Right lung (tissue), 5 donors: ENCODE measurements around the gene SLC22A23. TPM values are rescaled to one million over a fixed set of nuclear protein-coding genes. Genes with fewer than 3 reads are reported as not detected.

Experiments
- DNase-seq, 2 donors: peaks; one replicate each; pipeline ENCODE4 v3.0.0-alpha.2; 2013
- polyA plus RNA-seq, 5 donors: library from polyadenylated mRNA; unstranded; fragments of 120-200 nt; gene quantifications; one replicate each; pipeline versions ENCODE4 v1.2.1 to v1.2.3, GENCODE V29; 2013; ENCODE audit warnings: inconsistent platforms in 1 of 5, low replicate concordance in 1 of 5; ENCODE audit not compliant: insufficient read length in 5 of 5, insufficient read depth in 1 of 5

Gene SLC22A23
- polyA plus RNA-seq, 5 donors = 16.2 to 24.7 (median 18.1) TPM

- DNase-seq = no peak
These were observed 10.7 kb downstream of the SLC22A23 start for GRCh38 chr6:3446184-3446583.

GRCh38 chr6:3444276-3445088 is 12.4 kb downstream of the SLC22A23 start:
- no peak for DNase-seq

GRCh38 chr6:3443221-3443515 is 13.7 kb downstream of the SLC22A23 start:
- no peak for DNase-seq

- DNase-seq = no peak
These were observed 14.2 kb downstream of the SLC22A23 start for GRCh38 chr6:3442431-3443220.

GRCh38 chr6:3440911-3441310 is 15.9 kb downstream of the SLC22A23 start:
- no peak for DNase-seq

- DNase-seq = no peak
These were observed 16.9 kb downstream of the SLC22A23 start for GRCh38 chr6:3439961-3440360.

- DNase-seq = no peak
These were observed 18.4 kb downstream of the SLC22A23 start for GRCh38 chr6:3438190-3439167.

GRCh38 chr6:3433005-3433404 is 23.8 kb downstream of the SLC22A23 start:
- no peak for DNase-seq

- no peak for DNase-seq
These were observed 24.4 kb downstream of the SLC22A23 start for GRCh38 chr6:3432416-3432815.

GRCh38 chr6:3431994-3432393 is 24.9 kb downstream of the SLC22A23 start:
- DNase-seq = no peak

- DNase-seq = no peak
These were observed 27.6 kb downstream of the SLC22A23 start for GRCh38 chr6:3429211-3429610.

GRCh38 chr6:3428700-3429099 is 28.1 kb downstream of the SLC22A23 start:
- DNase-seq = no peak

GRCh38 chr6:3428247-3428646 is 28.6 kb downstream of the SLC22A23 start:
- DNase-seq = no peak

GRCh38 chr6:3427687-3428085 is 29.2 kb downstream of the SLC22A23 start:
- no peak for DNase-seq

GRCh38 chr6:3426927-3427686 is 29.7 kb downstream of the SLC22A23 start:
- DNase-seq = no peak

GRCh38 chr6:3426091-3426926 is 30.5 kb downstream of the SLC22A23 start:
- no peak for DNase-seq

- DNase-seq = no peak
These were observed 31.3 kb downstream of the SLC22A23 start for GRCh38 chr6:3425574-3425973.

GRCh38 chr6:3424185-3424927 is 32.5 kb downstream of the SLC22A23 start:
- no peak for DNase-seq

- DNase-seq = no peak
These were observed 33.2 kb downstream of the SLC22A23 start for GRCh38 chr6:3423439-3424184.
